Measurements from ENCODE around the gene UBA5.

- no peak for TF ChIP-seq ZNF302 (tag by site-specific recombination; IDR thresholded peaks at IDR 0.05; ENCODE audit: low read depth)
- no peak for TF ChIP-seq ZNF292 (tag by site-specific recombination; IDR thresholded peaks at IDR 0.05; ENCODE audit: borderline replicate concordance, low read depth)
- no peak for TF ChIP-seq ZNF138 (tag by site-specific recombination; IDR thresholded peaks at IDR 0.05; ENCODE audit: borderline replicate concordance)
- no peak for TF ChIP-seq CTCF (tag by site-specific recombination; IDR thresholded peaks at IDR 0.05)
- no peak for TF ChIP-seq WT1 (tag by site-specific recombination; IDR thresholded peaks at IDR 0.05)
These were observed 15.3 kb downstream of the UBA5 start for GRCh38 chr3:132675408-132675807.

Measured in HEK293 (cell line).